ENCODE results near the gene HECTD1. TPM values are rescaled to one million over a fixed set of nuclear protein-coding genes. Genes with fewer than 3 reads are reported as not detected.
"Not testable (repeated sequence)": the region's sequence is repeated elsewhere in the genome, so short reads cannot be mapped to it uniquely, and the experiment has no call there.

HECTD1 gene
- 138 and 143 TPM in 2 replicates for total RNA-seq (ENCODE audit: low replicate concordance)
- long read RNA-seq, partial matches to known transcripts = 95 of 108 reads
- long read RNA-seq, other reads (novel, unspliced or antisense) = 10 of 108 reads

- H3K4me1 Mint-ChIP-seq (ENCODE audit: unreplicated experiment) = peaks cover 18% of the 10 kb centered on the region
- H3K27ac Mint-ChIP-seq = peak within 1 kb of the TSS; percentile 99
- DNase-seq (ENCODE audit: extremely low spot score, unreplicated experiment) = peak; percentile 94
- peaks cover 12% of the 10 kb centered on the region for H3K36me3 Mint-ChIP-seq
- no peaks in the 10 kb centered on the region for H3K27me3 Mint-ChIP-seq
- H3K9me3 Mint-ChIP-seq = no peaks in the 10 kb centered on the region
- peak within 1 kb of the TSS; percentile 96 for H3K4me3 Mint-ChIP-seq
- peak; percentile 88 for TF ChIP-seq CTCF (conservative IDR thresholded peaks at IDR 0.05)
These were observed at the start of gene HECTD1 for GRCh38 chr14:31207755-31208545. Gene HECTD1, minus strand, starts transcription at chr14:31207793. Its CDS starts 1,857 bp downstream, at chr14:31205936.

GRCh38 chr14:31257244-31257553 lies 49.6 kb upstream of the HECTD1 start:
- TF ChIP-seq CTCF (conservative IDR thresholded peaks at IDR 0.05) = no peak
- no peak for DNase-seq (ENCODE audit: extremely low spot score, unreplicated experiment)
- Mint-ChIP-seq H3K27ac (no peak overlapping the region), H3K4me1 (ENCODE audit: unreplicated experiment) (peaks cover 11% of the 10 kb centered on the region), H3K36me3 (no peaks in the 10 kb centered on the region), H3K27me3 (no peaks in the 10 kb centered on the region), H3K9me3 (no peaks in the 10 kb centered on the region), H3K4me3 (no peak overlapping the region)

- TF ChIP-seq CTCF (conservative IDR thresholded peaks at IDR 0.05) = no peak
These were observed 49.1 kb upstream of the HECTD1 start for GRCh38 chr14:31256534-31257243.

GRCh38 chr14:31255918-31256317 lies 48.3 kb upstream of the HECTD1 start:
- not testable (repeated sequence) for H3K27ac Mint-ChIP-seq; H3K27me3 Mint-ChIP-seq; H3K9me3 Mint-ChIP-seq; H3K4me3 Mint-ChIP-seq; DNase-seq (ENCODE audit: extremely low spot score, unreplicated experiment); H3K36me3 Mint-ChIP-seq; H3K4me1 Mint-ChIP-seq (ENCODE audit: unreplicated experiment)

More at GRCh38 chr14:31256534-31257243, 49.1 kb upstream of the HECTD1 start:
- Mint-ChIP-seq H3K27ac (no peak overlapping the region), H3K9me3 (no peaks in the 10 kb centered on the region), H3K36me3 (no peaks in the 10 kb centered on the region), H3K4me3 (no peak overlapping the region), H3K4me1 (ENCODE audit: unreplicated experiment) (peaks cover 6% of the 10 kb centered on the region), H3K27me3 (no peaks in the 10 kb centered on the region)
- no peak for DNase-seq (ENCODE audit: extremely low spot score, unreplicated experiment)

- no peak overlapping the region for H3K27ac Mint-ChIP-seq
- no peaks in the 10 kb centered on the region for H3K9me3 Mint-ChIP-seq
- TF ChIP-seq CTCF (conservative IDR thresholded peaks at IDR 0.05) = no peak
- H3K4me1 Mint-ChIP-seq (ENCODE audit: unreplicated experiment) = no peaks in the 10 kb centered on the region
- H3K4me3 Mint-ChIP-seq = no peak overlapping the region
- no peak for DNase-seq (ENCODE audit: extremely low spot score, unreplicated experiment)
- no peaks in the 10 kb centered on the region for H3K27me3 Mint-ChIP-seq
- no peaks in the 10 kb centered on the region for H3K36me3 Mint-ChIP-seq
These were observed 47.7 kb upstream of the HECTD1 start for GRCh38 chr14:31255286-31255685.
